ENCODE measurements around the gene GDPD4.

The GDPD4 gene

DNA sequence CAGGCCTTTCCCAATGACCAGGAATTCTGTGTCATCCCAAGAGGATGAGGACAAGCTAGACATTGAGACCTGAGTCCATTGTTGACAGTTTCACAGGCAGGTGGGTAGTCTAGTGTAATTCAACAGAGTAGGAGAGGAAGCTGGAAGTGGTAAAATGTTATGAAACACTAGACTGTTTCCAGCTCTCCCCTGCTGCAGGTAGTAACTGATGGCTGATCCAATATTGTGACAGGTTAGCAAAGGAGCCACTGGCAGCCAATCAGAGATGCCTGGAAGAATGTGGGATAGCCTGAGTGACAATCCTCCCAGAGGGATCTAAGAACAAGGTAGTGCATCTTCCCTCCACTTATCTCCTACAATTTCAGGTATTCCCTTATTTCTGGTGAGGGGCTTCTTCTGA, 10.6 kb upstream of the GDPD4 start:
- no peaks in the 10 kb centered on the region for H3K9me3 ChIP-seq (replicated peaks; ENCODE audit: insufficient read depth, low read length)
- no peaks in the 10 kb centered on the region for H3K27me3 ChIP-seq (replicated peaks; ENCODE audit: insufficient read depth, low read length)
- no peaks in the 10 kb centered on the region for H3K9me2 ChIP-seq (replicated peaks; ENCODE audit: insufficient read depth, low read length)
- TF ChIP-seq EZH2 (optimal IDR thresholded peaks at IDR 0.05; ENCODE audit: low read depth, low read length) (no peak), EZH2phosphoT487 (IDR thresholded peaks at IDR 0.05; ENCODE audit: low read length) (no peak)
- TF ChIP-seq, protein P1, sequence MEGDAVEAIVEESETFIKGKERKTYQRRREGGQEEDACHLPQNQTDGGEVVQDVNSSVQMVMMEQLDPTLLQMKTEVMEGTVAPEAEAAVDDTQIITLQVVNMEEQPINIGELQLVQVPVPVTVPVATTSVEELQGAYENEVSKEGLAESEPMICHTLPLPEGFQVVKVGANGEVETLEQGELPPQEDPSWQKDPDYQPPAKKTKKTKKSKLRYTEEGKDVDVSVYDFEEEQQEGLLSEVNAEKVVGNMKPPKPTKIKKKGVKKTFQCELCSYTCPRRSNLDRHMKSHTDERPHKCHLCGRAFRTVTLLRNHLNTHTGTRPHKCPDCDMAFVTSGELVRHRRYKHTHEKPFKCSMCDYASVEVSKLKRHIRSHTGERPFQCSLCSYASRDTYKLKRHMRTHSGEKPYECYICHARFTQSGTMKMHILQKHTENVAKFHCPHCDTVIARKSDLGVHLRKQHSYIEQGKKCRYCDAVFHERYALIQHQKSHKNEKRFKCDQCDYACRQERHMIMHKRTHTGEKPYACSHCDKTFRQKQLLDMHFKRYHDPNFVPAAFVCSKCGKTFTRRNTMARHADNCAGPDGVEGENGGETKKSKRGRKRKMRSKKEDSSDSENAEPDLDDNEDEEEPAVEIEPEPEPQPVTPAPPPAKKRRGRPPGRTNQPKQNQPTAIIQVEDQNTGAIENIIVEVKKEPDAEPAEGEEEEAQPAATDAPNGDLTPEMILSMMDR (IDR thresholded peaks at IDR 0.05; ENCODE audit: low read length): no peak
- no peaks in the 10 kb centered on the region for H3K79me2 ChIP-seq (ENCODE audit: low read length)
- no peak overlapping the region for H3K9ac ChIP-seq (ENCODE audit: low read length)
- H3F3A ChIP-seq (ENCODE audit: insufficient read depth, low read length): no peaks in the 10 kb centered on the region
- no peak overlapping the region for H3K4me2 ChIP-seq (ENCODE audit: low read depth, low read length)
- H3K27ac ChIP-seq (ENCODE audit: low read length): no peak overlapping the region
- H3K4me1 ChIP-seq (ENCODE audit: low read length): no peaks in the 10 kb centered on the region
- no peaks in the 10 kb centered on the region for H3K36me3 ChIP-seq (replicated peaks; ENCODE audit: insufficient read depth, low read length)
- H4K20me1 ChIP-seq (ENCODE audit: insufficient read depth, low read length): no peaks in the 10 kb centered on the region
- no peak for DNase-seq
- no peak overlapping the region for H2AFZ ChIP-seq (ENCODE audit: low read length)
- no peak overlapping the region for H3K4me3 ChIP-seq (ENCODE audit: low read length)

DNA sequence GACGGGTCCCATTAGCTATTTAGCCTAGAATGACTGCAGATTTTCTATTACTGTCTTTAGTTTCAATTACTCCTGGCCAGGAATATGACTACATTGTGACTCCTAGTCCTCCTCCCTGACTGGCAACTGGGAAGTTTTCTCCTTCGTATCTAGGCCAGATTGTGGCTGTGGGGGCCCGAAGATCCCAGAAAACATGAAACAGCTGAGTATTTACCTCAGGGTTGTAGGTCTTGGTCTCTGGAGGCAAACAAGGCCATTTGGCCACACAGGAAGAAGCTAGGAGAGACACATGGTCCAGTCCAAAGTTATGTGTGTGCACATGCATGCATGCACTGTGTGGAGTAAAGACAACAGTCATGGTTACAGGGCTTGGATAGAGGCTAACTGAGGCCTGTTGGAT, 10.2 kb upstream of the GDPD4 start:
- Histone ChIP-seq H3K27me3 (replicated peaks; ENCODE audit: insufficient read depth, low read length) (no peaks in the 10 kb centered on the region), H3K9me3 (replicated peaks; ENCODE audit: insufficient read depth, low read length) (no peaks in the 10 kb centered on the region), H3K79me2 (ENCODE audit: low read length) (no peaks in the 10 kb centered on the region), H2AFZ (ENCODE audit: low read length) (no peak overlapping the region), H3F3A (ENCODE audit: insufficient read depth, low read length) (no peaks in the 10 kb centered on the region), H3K4me3 (ENCODE audit: low read length) (no peak overlapping the region), H3K9ac (ENCODE audit: low read length) (no peak overlapping the region), H3K27ac (ENCODE audit: low read length) (no peak overlapping the region), H3K9me2 (replicated peaks; ENCODE audit: insufficient read depth, low read length) (no peaks in the 10 kb centered on the region), H3K4me2 (ENCODE audit: low read depth, low read length) (no peak overlapping the region), H3K4me1 (ENCODE audit: low read length) (no peaks in the 10 kb centered on the region), H3K36me3 (replicated peaks; ENCODE audit: insufficient read depth, low read length) (no peaks in the 10 kb centered on the region), H4K20me1 (ENCODE audit: insufficient read depth, low read length) (no peaks in the 10 kb centered on the region)
- TF ChIP-seq, protein P1 (IDR thresholded peaks at IDR 0.05; ENCODE audit: low read length): no peak
- no peak for TF ChIP-seq EZH2 (optimal IDR thresholded peaks at IDR 0.05; ENCODE audit: low read depth, low read length)
- TF ChIP-seq EZH2phosphoT487 (IDR thresholded peaks at IDR 0.05; ENCODE audit: low read length): no peak
- no peak for DNase-seq

DNA sequence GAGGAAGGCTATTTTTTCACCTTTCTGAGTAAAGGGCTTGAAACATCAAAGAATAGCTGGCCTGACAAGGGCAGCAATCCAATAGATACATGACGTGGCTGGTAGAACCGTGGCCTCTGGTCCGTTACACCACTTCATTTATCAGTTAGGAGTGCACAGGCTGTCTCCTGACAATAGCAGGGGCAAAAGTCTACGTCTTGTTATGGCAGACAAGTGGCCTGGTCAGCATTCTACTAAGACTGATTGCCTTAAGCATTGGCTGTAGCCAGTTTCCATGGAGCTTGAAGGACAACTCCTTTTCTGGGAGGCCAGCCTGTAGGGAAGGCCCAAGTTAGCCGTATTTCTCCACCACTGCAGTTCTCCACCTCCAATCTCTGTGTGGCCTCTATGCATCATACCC, 9.2 kb upstream of the GDPD4 start:
- H3K4me3 ChIP-seq (ENCODE audit: low read length): no peak overlapping the region
- no peaks in the 10 kb centered on the region for H3K79me2 ChIP-seq (ENCODE audit: low read length)
- H4K20me1 ChIP-seq (ENCODE audit: insufficient read depth, low read length): no peaks in the 10 kb centered on the region
- TF ChIP-seq EZH2phosphoT487 (IDR thresholded peaks at IDR 0.05; ENCODE audit: low read length): no peak
- no peak for TF ChIP-seq EZH2 (optimal IDR thresholded peaks at IDR 0.05; ENCODE audit: low read depth, low read length)
- TF ChIP-seq, protein P1 (IDR thresholded peaks at IDR 0.05; ENCODE audit: low read length): no peak
- no peaks in the 10 kb centered on the region for H3K4me1 ChIP-seq (ENCODE audit: low read length)
- H3F3A ChIP-seq (ENCODE audit: insufficient read depth, low read length): no peaks in the 10 kb centered on the region
- no peaks in the 10 kb centered on the region for H3K36me3 ChIP-seq (replicated peaks; ENCODE audit: insufficient read depth, low read length)
- H3K9ac ChIP-seq (ENCODE audit: low read length): no peak overlapping the region
- H3K9me2 ChIP-seq (replicated peaks; ENCODE audit: insufficient read depth, low read length): no peaks in the 10 kb centered on the region
- H3K4me2 ChIP-seq (ENCODE audit: low read depth, low read length): no peak overlapping the region
- DNase-seq: no peak
- no peak overlapping the region for H2AFZ ChIP-seq (ENCODE audit: low read length)
- H3K9me3 ChIP-seq (replicated peaks; ENCODE audit: insufficient read depth, low read length): no peaks in the 10 kb centered on the region
- H3K27me3 ChIP-seq (replicated peaks; ENCODE audit: insufficient read depth, low read length): no peaks in the 10 kb centered on the region
- H3K27ac ChIP-seq (ENCODE audit: low read length): no peak overlapping the region

Data from MM.1S (cell line).